HepG2 (cell line): ENCODE measurements around the gene ETF1. TPM values are rescaled to one million over a fixed set of nuclear protein-coding genes. Genes with fewer than 3 reads are reported as not detected.

Experiments used
- AKAP8 ChIP-seq: sonication (generic); formaldehyde crosslinking; IDR thresholded peaks from 2 replicates; pipeline ENCODE4 v1.5.1; 2020; ENCODE audit warnings: mild to moderate bottlenecking, missing genetic modification reagents
- ARID2 ChIP-seq: sonication (generic); formaldehyde crosslinking; IDR thresholded peaks from 2 replicates; pipeline ENCODE4 v1.8.1; 2022; ENCODE audit warnings: mild to moderate bottlenecking, missing genetic modification reagents, borderline replicate concordance
- ATF4 ChIP-seq, 2 experiments: fragments of 450-650 bp in 1 of 2; sonication (generic) in 1 of 2; formaldehyde crosslinking; IDR thresholded peaks; 2 replicates each; pipeline versions ENCODE4 v1.5.0 to v1.8.0; 2020 to 2022; ENCODE audit warnings: mild to moderate bottlenecking in 1 of 2, missing genetic modification reagents in 1 of 2
- CEBPG ChIP-seq: IDR thresholded peaks from 2 replicates; pipeline ENCODE4 v1.6.1; 2016
- LRRFIP1 ChIP-seq: sonication (generic); formaldehyde crosslinking; conservative IDR thresholded peaks from 2 replicates; pipeline ENCODE4 v1.4.0; 2020; ENCODE audit warnings: missing genetic modification reagents
- PRDM10 ChIP-seq: sonication (generic); formaldehyde crosslinking; IDR thresholded peaks from 2 replicates; pipeline ENCODE4 v1.4.0; 2020; ENCODE audit warnings: low read depth, missing genetic modification reagents
- TBX3 ChIP-seq: fragments of 450-650 bp; IDR thresholded peaks from 2 replicates; pipeline ENCODE4 v1.6.1; 2017; ENCODE audit warnings: antibody characterized with exemption, mild to moderate bottlenecking, inconsistent platforms, borderline replicate concordance
- ZBTB38 ChIP-seq: sonication (generic); formaldehyde crosslinking; IDR thresholded peaks from 2 replicates; pipeline ENCODE4 v1.5.1; 2020; ENCODE audit warnings: mild to moderate bottlenecking, missing genetic modification reagents
- ZMYM2 ChIP-seq: sonication (generic); formaldehyde crosslinking; IDR thresholded peaks from 2 replicates; pipeline ENCODE4 v1.8.0; 2022; ENCODE audit warnings: mild to moderate bottlenecking, missing genetic modification reagents
- ZNF274 ChIP-seq: sonication (generic); formaldehyde crosslinking; IDR thresholded peaks from 2 replicates; pipeline ENCODE4 v1.5.1; 2020; ENCODE audit warnings: mild to moderate bottlenecking, missing genetic modification reagents
- ZNF543 ChIP-seq: sonication (generic); formaldehyde crosslinking; IDR thresholded peaks from 2 replicates; pipeline ENCODE4 v1.4.0; 2020; ENCODE audit warnings: mild to moderate bottlenecking, missing genetic modification reagents
- ZNF557 ChIP-seq: sonication (generic); formaldehyde crosslinking; IDR thresholded peaks from 2 replicates; pipeline ENCODE4 v1.4.0; 2020; ENCODE audit warnings: missing genetic modification reagents
- ZNF605 ChIP-seq: sonication (generic); formaldehyde crosslinking; IDR thresholded peaks from 2 replicates; pipeline ENCODE4 v1.8.0; 2022; ENCODE audit warnings: mild to moderate bottlenecking, missing genetic modification reagents
- ZNF670 ChIP-seq: sonication (generic); formaldehyde crosslinking; IDR thresholded peaks from 2 replicates; pipeline ENCODE4 v1.8.0; 2022; ENCODE audit warnings: mild to moderate bottlenecking, missing genetic modification reagents, borderline replicate concordance
- polyA plus RNA-seq, 8 experiments: library from polyadenylated mRNA; depleted of rRNA in 3 of 8; stranded (reverse) in 7 of 8; unstranded in 1 of 8; fragments of >200 nt; fragmentation: Illumina TruSeq in 4 of 8; extraction: Trizol in 4 of 8; gene quantifications; 2 replicates each; pipeline versions ENCODE4 v1.2.1 to v1.2.3, GENCODE V29; 2011 to 2016; ENCODE audit warnings: low read depth in 4 of 8, missing spikeins in 1 of 8, mixed read lengths in 1 of 8; ENCODE audit not compliant: insufficient read depth in 1 of 8
- total RNA-seq, 5 experiments: library from RNA; depleted of rRNA; stranded (reverse); fragments of >200 nt; fragmentation: Illumina TruSeq; extraction: Trizol; gene quantifications; 2 replicates each; pipeline ENCODE4 v1.2.3, GENCODE V29; 2016; ENCODE audit warnings: low read depth in 1 of 5
- TF ChIP-seq, protein P1 (sequence below): sonication (generic); formaldehyde crosslinking; IDR thresholded peaks from 2 replicates; pipeline ENCODE4 v1.8.1; 2022; ENCODE audit warnings: low read depth, mild to moderate bottlenecking, missing genetic modification reagents
- TF ChIP-seq, protein P2 (sequence below): sonication (generic); formaldehyde crosslinking; IDR thresholded peaks from 2 replicates; pipeline ENCODE4 v1.8.0; 2022; ENCODE audit warnings: mild to moderate bottlenecking, missing genetic modification reagents
- TF ChIP-seq, protein P3 (sequence below): sonication (generic); formaldehyde crosslinking; IDR thresholded peaks from 2 replicates; pipeline ENCODE4 v1.4.0; 2020; ENCODE audit warnings: mild to moderate bottlenecking, missing genetic modification reagents

Gene ETF1
- total and polyA plus RNA-seq, 2 of the 13 experiments (the other 11 are each of a cell fraction or from before 2014, with no cell fraction given), result 52.1 to 184 TPM

DNA sequence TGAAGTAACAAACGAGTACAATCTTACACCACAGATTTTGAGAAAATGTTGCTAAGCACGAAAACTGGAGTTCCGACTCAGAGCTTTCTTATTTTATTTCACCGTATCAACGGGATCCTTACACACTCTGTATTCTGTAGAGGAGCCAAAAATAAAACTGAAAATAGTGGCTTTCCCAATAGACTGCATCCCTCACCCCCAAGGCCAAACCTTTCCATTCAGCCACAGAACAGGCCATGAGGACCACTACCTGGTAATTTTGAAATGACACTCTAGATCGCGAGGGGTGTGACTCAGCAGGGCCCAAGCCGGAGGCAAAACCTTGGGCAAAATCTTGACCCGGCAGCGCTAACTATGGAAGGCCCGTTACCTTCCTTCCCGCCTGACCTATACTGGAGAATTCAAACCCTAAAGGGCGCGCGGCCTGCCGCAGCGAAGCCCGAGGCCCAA lies 31.7 kb upstream of the ETF1 start (continued):
- TF ChIP-seq, protein P1, sequence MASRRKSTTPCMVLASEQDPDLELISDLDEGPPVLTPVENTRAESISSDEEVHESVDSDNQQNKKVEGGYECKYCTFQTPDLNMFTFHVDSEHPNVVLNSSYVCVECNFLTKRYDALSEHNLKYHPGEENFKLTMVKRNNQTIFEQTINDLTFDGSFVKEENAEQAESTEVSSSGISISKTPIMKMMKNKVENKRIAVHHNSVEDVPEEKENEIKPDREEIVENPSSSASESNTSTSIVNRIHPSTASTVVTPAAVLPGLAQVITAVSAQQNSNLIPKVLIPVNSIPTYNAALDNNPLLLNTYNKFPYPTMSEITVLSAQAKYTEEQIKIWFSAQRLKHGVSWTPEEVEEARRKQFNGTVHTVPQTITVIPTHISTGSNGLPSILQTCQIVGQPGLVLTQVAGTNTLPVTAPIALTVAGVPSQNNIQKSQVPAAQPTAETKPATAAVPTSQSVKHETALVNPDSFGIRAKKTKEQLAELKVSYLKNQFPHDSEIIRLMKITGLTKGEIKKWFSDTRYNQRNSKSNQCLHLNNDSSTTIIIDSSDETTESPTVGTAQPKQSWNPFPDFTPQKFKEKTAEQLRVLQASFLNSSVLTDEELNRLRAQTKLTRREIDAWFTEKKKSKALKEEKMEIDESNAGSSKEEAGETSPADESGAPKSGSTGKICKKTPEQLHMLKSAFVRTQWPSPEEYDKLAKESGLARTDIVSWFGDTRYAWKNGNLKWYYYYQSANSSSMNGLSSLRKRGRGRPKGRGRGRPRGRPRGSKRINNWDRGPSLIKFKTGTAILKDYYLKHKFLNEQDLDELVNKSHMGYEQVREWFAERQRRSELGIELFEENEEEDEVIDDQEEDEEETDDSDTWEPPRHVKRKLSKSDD (CRISPR knock-in tag), result no peak
- TF ChIP-seq ARID2, result 0 out of 2 replicates have a peak, but pooled peaks have one; percentile 83
- TF ChIP-seq ZMYM2, result no peak
- no peak for TF ChIP-seq ZNF543 (CRISPR knock-in tag)
- no peak for TF ChIP-seq PRDM10 (CRISPR knock-in tag)
- TF ChIP-seq LRRFIP1 (CRISPR knock-in tag), result 0 out of 2 replicates have a peak, but pooled peaks have one; percentile 33
- TF ChIP-seq CEBPG (CRISPR knock-in tag), result no peak
- no peak for TF ChIP-seq ZNF605 (CRISPR knock-in tag)
- TF ChIP-seq, protein P2, sequence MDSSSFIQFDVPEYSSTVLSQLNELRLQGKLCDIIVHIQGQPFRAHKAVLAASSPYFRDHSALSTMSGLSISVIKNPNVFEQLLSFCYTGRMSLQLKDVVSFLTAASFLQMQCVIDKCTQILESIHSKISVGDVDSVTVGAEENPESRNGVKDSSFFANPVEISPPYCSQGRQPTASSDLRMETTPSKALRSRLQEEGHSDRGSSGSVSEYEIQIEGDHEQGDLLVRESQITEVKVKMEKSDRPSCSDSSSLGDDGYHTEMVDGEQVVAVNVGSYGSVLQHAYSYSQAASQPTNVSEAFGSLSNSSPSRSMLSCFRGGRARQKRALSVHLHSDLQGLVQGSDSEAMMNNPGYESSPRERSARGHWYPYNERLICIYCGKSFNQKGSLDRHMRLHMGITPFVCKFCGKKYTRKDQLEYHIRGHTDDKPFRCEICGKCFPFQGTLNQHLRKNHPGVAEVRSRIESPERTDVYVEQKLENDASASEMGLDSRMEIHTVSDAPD (CRISPR knock-in tag), result peak; percentile 59; the same call in 1 of the 2 replicates
- TF ChIP-seq, protein P3, sequence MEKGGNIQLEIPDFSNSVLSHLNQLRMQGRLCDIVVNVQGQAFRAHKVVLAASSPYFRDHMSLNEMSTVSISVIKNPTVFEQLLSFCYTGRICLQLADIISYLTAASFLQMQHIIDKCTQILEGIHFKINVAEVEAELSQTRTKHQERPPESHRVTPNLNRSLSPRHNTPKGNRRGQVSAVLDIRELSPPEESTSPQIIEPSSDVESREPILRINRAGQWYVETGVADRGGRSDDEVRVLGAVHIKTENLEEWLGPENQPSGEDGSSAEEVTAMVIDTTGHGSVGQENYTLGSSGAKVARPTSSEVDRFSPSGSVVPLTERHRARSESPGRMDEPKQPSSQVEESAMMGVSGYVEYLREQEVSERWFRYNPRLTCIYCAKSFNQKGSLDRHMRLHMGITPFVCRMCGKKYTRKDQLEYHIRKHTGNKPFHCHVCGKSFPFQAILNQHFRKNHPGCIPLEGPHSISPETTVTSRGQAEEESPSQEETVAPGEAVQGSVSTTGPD, result no peak
- no peak for TF ChIP-seq ZBTB38 (CRISPR knock-in tag)
- no peak for TF ChIP-seq ZNF670 (CRISPR knock-in tag)
- TF ChIP-seq TBX3, result no peak
- TF ChIP-seq ZNF557 (CRISPR knock-in tag), result no peak
- TF ChIP-seq ATF4 (CRISPR knock-in tag; IDR thresholded peaks at IDR 0.05), result no peak
- TF ChIP-seq ZNF274 (CRISPR knock-in tag), result 0 out of 2 replicates have a peak, but pooled peaks have one; percentile 36
- no peak for TF ChIP-seq AKAP8 (CRISPR knock-in tag)
